ENCODE data around the gene PTPRT. TPM values are rescaled to one million over a fixed set of nuclear protein-coding genes. Genes with fewer than 3 reads are reported as not detected.

PTPRT gene
- polyA plus RNA-seq, 3 donors = not detected

GRCh38 chr20:42686057-42686456, 503.6 kb downstream of the PTPRT start:
- H3K4me1 ChIP-seq (ENCODE audit: control insufficient read depth in 1 of 2, insufficient read depth in 2 of 2, low read length in 2 of 2) = no peaks in the 10 kb centered on the region
- H3K9ac ChIP-seq (ENCODE audit: insufficient read depth, low read length, poor library complexity, severe bottlenecking) = no peak overlapping the region
- intact Hi-C loops (cut with micrococcal nuclease) = no loop called here
- H3K4me3 Mint-ChIP-seq = no peak overlapping the region
- WGBS (ENCODE audit: insufficient coverage) = no CpG with 5 or more reads among the region's 2 CpGs
- no peak for DNase-seq
- no peaks in the 10 kb centered on the region for H3K36me3 ChIP-seq (replicated peaks in 1 of 2; ENCODE audit: control insufficient read depth in 1 of 2, insufficient read depth in 2 of 2, low read length in 2 of 2)
- H3K9me3 ChIP-seq (replicated peaks in 1 of 2; ENCODE audit: control insufficient read depth in 1 of 2, insufficient read depth in 1 of 2, low read length in 2 of 2) = peaks cover 11 to 14% of the 10 kb centered on the region in 2 donors
- peaks cover 4 to 25% (median 10%) of the 10 kb centered on the region in 7 donors for H3K9me3 Mint-ChIP-seq
- H3K27ac ChIP-seq (ENCODE audit: low read depth in 1 of 2, low read length in 2 of 2) = no peak overlapping the region
- H3K4me2 ChIP-seq (replicated peaks; ENCODE audit: extremely low read depth, low read length, poor library complexity, severe bottlenecking) = no peak overlapping the region
- H3K79me2 ChIP-seq (ENCODE audit: insufficient read depth, low read length) = no peaks in the 10 kb centered on the region
- peaks cover 0 to 5% (median 2%) of the 10 kb centered on the region in 3 donors for H3K27me3 Mint-ChIP-seq (ENCODE audit: low read depth in 3 of 3)
- no peaks in the 10 kb centered on the region for H3K4me1 Mint-ChIP-seq
- H4K20me1 ChIP-seq (ENCODE audit: insufficient read depth, low read length) = no peaks in the 10 kb centered on the region
- no peak overlapping the region for H3K4me3 ChIP-seq (replicated peaks in 1 of 3; ENCODE audit: low read depth in 2 of 3, low read length in 3 of 3)
- no peak for TF ChIP-seq CTCF (IDR thresholded peaks at IDR 0.05)
- no peak overlapping the region for H2AFZ ChIP-seq (ENCODE audit: insufficient read depth, low read depth, low read length, poor library complexity, severe bottlenecking)
- no peaks in the 10 kb centered on the region for H3K27me3 ChIP-seq (ENCODE audit: control insufficient read depth in 2 of 2, insufficient read depth in 2 of 2, low read length in 2 of 2)
- no peaks in the 10 kb centered on the region for H3K36me3 Mint-ChIP-seq
- H3K27ac Mint-ChIP-seq = no peak overlapping the region

GRCh38 chr20:42678895-42679294, 510.8 kb downstream of the PTPRT start:
- Histone ChIP-seq H3K4me3 (replicated peaks in 1 of 3; ENCODE audit: low read depth in 2 of 3, low read length in 3 of 3) (no peak overlapping the region), H3K36me3 (replicated peaks in 1 of 2; ENCODE audit: control insufficient read depth in 1 of 2, insufficient read depth in 2 of 2, low read length in 2 of 2) (no peaks in the 10 kb centered on the region), H3K9ac (ENCODE audit: insufficient read depth, low read length, poor library complexity, severe bottlenecking) (no peak overlapping the region), H4K20me1 (ENCODE audit: insufficient read depth, low read length) (no peaks in the 10 kb centered on the region), H3K27me3 (ENCODE audit: control insufficient read depth in 2 of 2, insufficient read depth in 2 of 2, low read length in 2 of 2) (no peaks in the 10 kb centered on the region), H3K79me2 (ENCODE audit: insufficient read depth, low read length) (no peaks in the 10 kb centered on the region), H2AFZ (ENCODE audit: insufficient read depth, low read depth, low read length, poor library complexity, severe bottlenecking) (no peak overlapping the region), H3K27ac (ENCODE audit: low read depth in 1 of 2, low read length in 2 of 2) (no peak overlapping the region), H3K4me2 (replicated peaks; ENCODE audit: extremely low read depth, low read length, poor library complexity, severe bottlenecking) (no peak overlapping the region), H3K9me3 (replicated peaks in 1 of 2; ENCODE audit: control insufficient read depth in 1 of 2, insufficient read depth in 1 of 2, low read length in 2 of 2) (no peaks in the 10 kb centered on the region), H3K4me1 (ENCODE audit: control insufficient read depth in 1 of 2, insufficient read depth in 2 of 2, low read length in 2 of 2) (no peaks in the 10 kb centered on the region)
- intact Hi-C loops (cut with micrococcal nuclease) = no loop called here
- H3K27me3 Mint-ChIP-seq (ENCODE audit: low read depth in 3 of 3) = peaks cover 0 to 5% (median 2%) of the 10 kb centered on the region in 3 donors
- H3K27ac Mint-ChIP-seq = no peak overlapping the region
- H3K4me3 Mint-ChIP-seq = no peak overlapping the region
- H3K36me3 Mint-ChIP-seq = no peaks in the 10 kb centered on the region
- 44% methylated on average over 1 of the region's 3 CpGs for WGBS (ENCODE audit: insufficient coverage)
- TF ChIP-seq CTCF (IDR thresholded peaks at IDR 0.05) = peak; percentile 17
- no peaks in the 10 kb centered on the region for H3K4me1 Mint-ChIP-seq
- peaks cover 0 to 15% (median 1%) of the 10 kb centered on the region in 7 donors for H3K9me3 Mint-ChIP-seq
- no peak for DNase-seq

All from CD14-positive monocyte (primary cell).